Fibroblast of pulmonary artery (primary cell): ENCODE data around the gene THYN1.
"Not testable (repeated sequence)": the region's sequence is repeated elsewhere in the genome, so short reads cannot be mapped to it uniquely, and the experiment has no call there.

Source experiments
- DNase-seq: peaks from one replicate; pipeline ENCODE4 v3.0.0-alpha.2; 2010; ENCODE audit warnings: low read depth
- H3K4me3 ChIP-seq: replicated peaks from 2 replicates; pipeline ENCODE4 v1.5.1; 2011; ENCODE audit warnings: low read depth, mild to moderate bottlenecking, control low read depth, low read length, moderate library complexity
- TF ChIP-seq, protein P1 (sequence below): IDR thresholded peaks from 2 replicates; pipeline ENCODE4 v1.5.1; 2011; ENCODE audit warnings: mild to moderate bottlenecking, control low read depth, low read length, inconsistent platforms; ENCODE audit errors: missing control alignments

THYN1 gene

DNA sequence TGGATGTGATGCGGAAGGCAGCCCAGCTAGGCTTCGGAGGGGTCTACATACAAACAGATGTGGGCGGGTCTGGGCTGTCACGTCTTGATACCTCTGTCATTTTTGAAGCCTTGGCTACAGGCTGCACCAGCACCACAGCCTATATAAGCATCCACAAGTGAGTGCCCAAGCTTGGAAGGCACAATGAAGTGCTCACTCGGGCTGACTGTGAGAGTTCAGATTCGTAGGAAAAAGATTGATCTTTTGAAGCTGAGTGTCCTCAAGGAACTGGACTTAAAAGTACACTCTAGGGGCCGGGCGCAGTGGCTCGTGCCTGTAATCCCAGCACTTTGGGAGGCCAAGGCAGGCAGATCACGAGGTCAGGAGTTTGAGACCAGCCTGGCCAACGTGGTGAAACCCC is 3.9 kb upstream of the THYN1 start:
- H3K4me3 ChIP-seq = no peak overlapping the region
- TF ChIP-seq, protein P1, sequence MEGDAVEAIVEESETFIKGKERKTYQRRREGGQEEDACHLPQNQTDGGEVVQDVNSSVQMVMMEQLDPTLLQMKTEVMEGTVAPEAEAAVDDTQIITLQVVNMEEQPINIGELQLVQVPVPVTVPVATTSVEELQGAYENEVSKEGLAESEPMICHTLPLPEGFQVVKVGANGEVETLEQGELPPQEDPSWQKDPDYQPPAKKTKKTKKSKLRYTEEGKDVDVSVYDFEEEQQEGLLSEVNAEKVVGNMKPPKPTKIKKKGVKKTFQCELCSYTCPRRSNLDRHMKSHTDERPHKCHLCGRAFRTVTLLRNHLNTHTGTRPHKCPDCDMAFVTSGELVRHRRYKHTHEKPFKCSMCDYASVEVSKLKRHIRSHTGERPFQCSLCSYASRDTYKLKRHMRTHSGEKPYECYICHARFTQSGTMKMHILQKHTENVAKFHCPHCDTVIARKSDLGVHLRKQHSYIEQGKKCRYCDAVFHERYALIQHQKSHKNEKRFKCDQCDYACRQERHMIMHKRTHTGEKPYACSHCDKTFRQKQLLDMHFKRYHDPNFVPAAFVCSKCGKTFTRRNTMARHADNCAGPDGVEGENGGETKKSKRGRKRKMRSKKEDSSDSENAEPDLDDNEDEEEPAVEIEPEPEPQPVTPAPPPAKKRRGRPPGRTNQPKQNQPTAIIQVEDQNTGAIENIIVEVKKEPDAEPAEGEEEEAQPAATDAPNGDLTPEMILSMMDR = no peak
- no peak for DNase-seq

DNA sequence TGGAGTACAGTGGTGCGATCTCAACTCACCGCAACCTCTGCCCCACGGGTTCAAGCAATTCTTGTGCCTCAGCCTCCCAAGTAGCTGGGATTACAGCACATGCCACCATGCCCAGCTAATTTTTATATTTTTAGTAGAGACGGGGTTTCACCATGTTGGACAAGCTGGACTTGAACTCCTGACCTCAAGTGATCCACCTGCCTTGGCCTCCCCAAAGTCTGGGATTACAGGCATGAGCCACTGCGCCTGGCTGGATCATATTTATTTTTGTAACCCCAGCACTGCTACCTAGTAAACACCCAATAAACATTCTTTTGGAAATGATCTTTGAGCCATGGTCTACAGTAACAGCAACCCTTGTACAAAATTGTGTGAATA is 2.0 kb upstream of the THYN1 start:
- H3K4me3 ChIP-seq, DNase-seq: not testable (repeated sequence)

DNA sequence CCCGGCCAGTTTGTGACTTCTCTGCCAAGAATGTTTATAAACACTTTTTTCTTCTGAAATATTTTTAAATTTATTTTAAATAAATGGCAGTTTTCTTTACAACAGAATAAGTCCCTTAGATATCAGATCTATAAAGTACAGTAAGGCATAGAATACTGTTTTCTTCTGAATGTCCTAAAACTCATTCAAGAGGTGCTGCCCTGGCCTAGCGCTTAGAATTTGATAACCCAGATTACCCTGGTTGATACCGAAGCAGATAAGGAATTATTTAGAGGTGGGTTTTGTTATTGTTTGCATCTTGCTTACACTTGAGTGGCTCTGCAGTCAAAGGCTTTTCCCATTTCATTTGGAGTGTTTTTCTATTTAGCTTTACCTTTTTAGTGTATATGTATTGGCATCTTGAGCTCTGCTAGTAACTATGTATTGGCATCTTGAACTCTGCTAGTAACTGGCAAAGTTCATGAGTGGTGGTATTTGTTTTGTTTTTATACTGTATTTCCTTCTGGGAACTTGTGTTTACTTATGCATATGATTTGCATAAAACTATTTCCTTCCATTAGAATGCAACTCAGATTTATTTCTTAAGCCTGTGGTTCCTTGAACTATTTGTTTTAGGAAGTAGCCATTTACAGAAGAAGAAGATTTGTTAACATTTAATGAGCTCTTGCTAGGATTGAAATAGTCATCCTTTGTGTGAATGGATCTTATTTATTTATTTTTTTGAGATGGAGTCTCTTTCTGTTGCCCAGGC is 1.5 kb upstream of the THYN1 start:
- H3K4me3 ChIP-seq = peak overlapping the region; percentile 82
- TF ChIP-seq, protein P1 = no peak
- no peak for DNase-seq

DNA sequence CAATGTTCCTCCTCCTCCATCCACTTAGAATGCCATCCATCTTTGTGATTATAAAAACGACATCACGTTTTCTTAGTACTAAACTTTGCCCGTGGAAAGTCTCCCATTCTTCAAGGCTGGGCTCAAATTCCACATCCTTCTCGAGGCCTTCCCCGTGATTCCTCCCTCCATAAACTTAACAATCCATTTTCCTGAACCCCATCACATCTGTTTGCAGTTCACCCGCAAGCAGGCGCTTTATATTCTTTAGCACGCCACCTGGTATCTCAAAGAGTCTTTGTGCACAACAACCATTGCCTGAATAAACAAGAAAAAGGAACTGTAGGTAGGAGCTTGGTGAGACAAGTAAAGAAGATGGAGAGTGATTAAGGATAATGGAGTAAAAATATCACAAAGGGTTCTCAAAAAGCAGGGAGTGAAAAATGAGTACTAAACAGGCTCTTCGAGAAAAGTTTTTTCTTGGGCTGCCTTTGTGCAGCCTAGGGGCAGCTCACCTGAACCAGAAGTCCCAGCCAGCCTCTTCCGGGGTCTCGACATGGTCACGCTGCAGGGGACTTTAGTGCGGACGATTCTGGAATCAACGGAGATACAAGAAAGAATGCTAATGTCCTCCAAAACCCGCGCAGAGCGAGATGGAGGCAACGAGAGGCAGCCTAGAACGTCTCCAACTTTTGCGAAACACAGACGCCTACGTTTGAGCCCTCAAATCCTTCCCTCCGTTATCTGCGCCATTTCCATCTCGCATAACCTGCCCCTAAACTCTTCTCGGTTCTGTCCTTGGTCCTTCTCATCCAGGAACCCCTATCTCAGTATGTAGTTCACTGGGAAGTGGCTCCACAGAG is 585 bp downstream of the THYN1 start:
- peak overlapping the region; percentile 82 for H3K4me3 ChIP-seq
- peak; percentile 65 for DNase-seq
- TF ChIP-seq, protein P1 = no peak

DNA sequence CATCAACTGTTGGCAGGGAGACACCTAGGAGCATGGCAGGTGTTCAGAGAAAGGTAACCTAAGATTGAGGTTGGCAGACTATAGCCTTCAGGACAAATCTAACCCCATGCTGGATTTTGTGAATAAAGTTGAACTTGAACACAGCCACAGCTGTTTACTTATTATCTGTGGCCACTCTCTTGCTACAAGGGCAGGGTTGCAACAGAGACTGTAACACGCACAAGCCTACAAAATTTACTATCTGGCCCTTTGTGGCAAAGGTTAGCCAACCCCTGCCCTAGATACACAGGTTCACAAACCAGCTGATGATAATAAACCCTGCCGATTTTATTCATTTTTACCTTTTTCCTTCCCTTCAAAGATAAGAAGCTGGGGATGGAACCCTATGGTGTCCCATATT is 2.5 kb downstream of the THYN1 start:
- TF ChIP-seq, protein P1 = no peak
- no peak for DNase-seq
- H3K4me3 ChIP-seq = no peak overlapping the region

DNA sequence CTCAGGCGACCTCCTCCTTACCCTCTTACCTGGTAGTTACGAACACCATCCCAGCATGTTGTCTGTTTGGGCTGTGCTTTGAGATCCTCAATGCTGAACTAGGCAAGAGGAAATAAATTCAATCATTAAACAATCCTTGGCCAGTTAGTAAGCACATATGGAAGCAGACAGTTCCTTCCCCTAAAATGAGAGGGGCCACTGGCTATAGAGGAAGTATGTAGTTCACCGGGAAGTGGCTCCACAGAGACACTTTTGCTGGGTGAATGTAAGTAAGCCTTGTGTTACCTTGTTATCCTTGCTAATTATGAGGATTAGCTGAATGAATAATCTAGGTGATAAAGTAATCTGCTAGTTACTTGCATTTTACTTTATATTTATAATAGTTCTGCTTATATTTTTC is 2.9 kb downstream of the THYN1 start:
- DNase-seq = no peak
- TF ChIP-seq, protein P1 = no peak
- H3K4me3 ChIP-seq = no peak overlapping the region

DNA sequence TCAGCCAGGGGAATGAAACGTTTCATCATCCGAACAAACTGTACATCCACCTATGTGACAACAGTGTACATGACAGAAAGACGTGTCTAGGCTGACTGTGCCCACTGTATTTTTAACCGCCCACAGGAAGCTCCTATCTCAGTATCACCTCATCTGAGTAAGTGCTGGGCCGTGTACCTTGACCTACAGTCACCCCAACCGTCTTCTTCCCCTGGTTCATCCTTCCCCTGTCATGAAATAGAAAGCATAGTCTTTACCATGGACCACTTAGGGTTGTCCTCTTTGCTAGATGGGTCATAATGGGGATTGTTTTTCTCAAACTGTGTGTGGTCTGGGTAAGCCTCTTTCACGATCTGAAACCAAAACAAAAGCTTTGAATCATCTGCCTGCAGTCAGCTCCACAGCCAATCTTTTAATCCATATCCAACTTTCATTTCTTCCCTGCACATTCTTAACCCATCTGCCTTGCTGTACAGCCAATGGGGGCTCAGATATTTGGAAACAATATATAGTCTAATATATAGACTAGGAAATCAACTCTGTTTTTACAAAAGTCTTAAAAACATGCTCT is 4.2 kb downstream of the THYN1 start:
- TF ChIP-seq, protein P1 = no peak
- no peak overlapping the region for H3K4me3 ChIP-seq
- DNase-seq = no peak
